Measurements from ENCODE around the gene GPAM. TPM values are rescaled to one million over a fixed set of nuclear protein-coding genes. Genes with fewer than 3 reads are reported as not detected.
"Not testable (repeated sequence)": the region's sequence is repeated elsewhere in the genome, so short reads cannot be mapped to it uniquely, and the experiment has no call there.

Gene GPAM
- total and polyA plus RNA-seq, 8 donors: 1.2 to 14.0 (median 3.0) TPM

DNA sequence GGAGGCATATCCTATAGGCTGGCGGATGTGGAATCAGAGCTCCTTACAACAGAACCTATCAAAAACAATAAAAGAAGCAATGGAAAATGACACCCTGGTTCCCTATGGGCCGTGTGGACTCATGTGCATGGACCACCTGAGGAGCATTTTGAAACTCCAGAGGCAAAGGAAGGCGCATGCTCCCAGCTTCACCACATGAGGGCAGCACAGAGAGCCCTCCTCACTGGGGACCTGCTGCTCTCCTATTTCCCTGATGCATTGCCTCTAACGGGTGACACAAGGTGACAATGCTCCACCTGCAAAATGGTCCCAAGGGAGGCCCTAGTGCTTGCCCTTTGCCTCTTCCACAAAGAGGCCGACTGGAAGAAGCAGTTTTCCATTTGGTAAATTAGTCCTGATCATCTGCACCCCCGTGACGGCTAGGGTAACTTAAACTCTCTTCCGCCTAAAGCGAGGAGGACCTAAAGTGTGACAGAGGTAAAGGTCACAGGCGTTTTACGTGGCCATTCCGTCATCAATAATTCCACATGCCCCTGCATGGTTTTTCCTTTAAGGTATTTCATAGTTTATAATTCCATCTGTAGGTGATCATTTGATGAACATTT lies 67.7 kb downstream of the GPAM start:
- Histone ChIP-seq H3K4me1 (no peaks in the 10 kb centered on the region), H3K4me3 (no peak overlapping the region), H3K9me3 (no peaks in the 10 kb centered on the region), H3K27me3 (no peaks in the 10 kb centered on the region), H3K27ac (no peak overlapping the region), H3K36me3 (no peaks in the 10 kb centered on the region)
- no peak for TF ChIP-seq EP300 (IDR thresholded peaks at IDR 0.05)
- no peak for TF ChIP-seq POLR2AphosphoS5 (IDR thresholded peaks at IDR 0.05)
- TF ChIP-seq, protein P1, sequence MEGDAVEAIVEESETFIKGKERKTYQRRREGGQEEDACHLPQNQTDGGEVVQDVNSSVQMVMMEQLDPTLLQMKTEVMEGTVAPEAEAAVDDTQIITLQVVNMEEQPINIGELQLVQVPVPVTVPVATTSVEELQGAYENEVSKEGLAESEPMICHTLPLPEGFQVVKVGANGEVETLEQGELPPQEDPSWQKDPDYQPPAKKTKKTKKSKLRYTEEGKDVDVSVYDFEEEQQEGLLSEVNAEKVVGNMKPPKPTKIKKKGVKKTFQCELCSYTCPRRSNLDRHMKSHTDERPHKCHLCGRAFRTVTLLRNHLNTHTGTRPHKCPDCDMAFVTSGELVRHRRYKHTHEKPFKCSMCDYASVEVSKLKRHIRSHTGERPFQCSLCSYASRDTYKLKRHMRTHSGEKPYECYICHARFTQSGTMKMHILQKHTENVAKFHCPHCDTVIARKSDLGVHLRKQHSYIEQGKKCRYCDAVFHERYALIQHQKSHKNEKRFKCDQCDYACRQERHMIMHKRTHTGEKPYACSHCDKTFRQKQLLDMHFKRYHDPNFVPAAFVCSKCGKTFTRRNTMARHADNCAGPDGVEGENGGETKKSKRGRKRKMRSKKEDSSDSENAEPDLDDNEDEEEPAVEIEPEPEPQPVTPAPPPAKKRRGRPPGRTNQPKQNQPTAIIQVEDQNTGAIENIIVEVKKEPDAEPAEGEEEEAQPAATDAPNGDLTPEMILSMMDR (IDR thresholded peaks at IDR 0.05): peak in 5 of 7 experiments; percentile 34 to 61 (median 48)
- TF ChIP-seq POLR2A (IDR thresholded peaks at IDR 0.05): no peak
- WGBS, 5 donors: 61 to 66% (median 65%) methylated on average over 12 of the region's 12 CpGs
- peak; percentile 46 to 58 for DNase-seq
- intact Hi-C loops (cut with DNase I; ENCODE audit: low total_unique reads): no loop called here

DNA sequence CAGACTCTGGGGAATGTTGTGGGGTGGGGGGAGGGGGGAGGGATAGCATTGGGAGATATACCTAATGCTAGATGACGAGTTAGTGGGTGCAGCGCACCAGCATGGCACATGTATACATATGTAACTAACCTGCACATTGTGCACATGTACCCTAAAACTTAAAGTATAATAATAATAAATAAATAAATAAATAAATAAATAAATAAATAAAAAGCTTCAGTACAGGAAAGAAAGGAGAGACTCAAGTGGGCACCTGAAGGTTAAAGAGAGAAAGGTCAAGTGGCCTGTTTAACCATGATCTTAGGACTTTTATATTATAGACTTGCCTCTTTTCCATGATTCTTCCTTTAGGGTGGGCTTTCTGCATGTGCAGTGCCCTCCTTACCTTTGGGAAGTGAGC lies 73.8 kb downstream of the GPAM start:
- H3K9me3 ChIP-seq; DNase-seq; H3K27me3 ChIP-seq; H3K4me1 ChIP-seq; H3K36me3 ChIP-seq; H3K27ac ChIP-seq; H3K4me3 ChIP-seq; intact Hi-C loops (cut with DNase I; ENCODE audit: low total_unique reads): not testable (repeated sequence)
- WGBS, 5 donors: 49 to 86% (median 63%) methylated on average over 2 of the region's 2 CpGs; no CpG with 5 or more reads in 1 of the 5 donors

Other genes with a start within 250 kb of the GPAM start
- gene TECTB, start 99.6 kb upstream of the GPAM start, total RNA-seq: not detected
- not detected for gene TECTB, start 99.6 kb upstream of the GPAM start, polyA plus RNA-seq
- 100 to 1,000 TPM in 1 of 5 donors, 10 to 100 TPM in 4; 14.3 to 144 (median 44.0) TPM for gene ACSL5, start 190.4 kb upstream of the GPAM start, total RNA-seq
- gene ACSL5, start 190.4 kb upstream of the GPAM start, polyA plus RNA-seq: 10 to 100 TPM in 1 of 3 donors, 1 to 10 TPM in 2; 4.9 to 16.9 (median 7.5) TPM